ENCODE results near the gene BOLA1.

DNA sequence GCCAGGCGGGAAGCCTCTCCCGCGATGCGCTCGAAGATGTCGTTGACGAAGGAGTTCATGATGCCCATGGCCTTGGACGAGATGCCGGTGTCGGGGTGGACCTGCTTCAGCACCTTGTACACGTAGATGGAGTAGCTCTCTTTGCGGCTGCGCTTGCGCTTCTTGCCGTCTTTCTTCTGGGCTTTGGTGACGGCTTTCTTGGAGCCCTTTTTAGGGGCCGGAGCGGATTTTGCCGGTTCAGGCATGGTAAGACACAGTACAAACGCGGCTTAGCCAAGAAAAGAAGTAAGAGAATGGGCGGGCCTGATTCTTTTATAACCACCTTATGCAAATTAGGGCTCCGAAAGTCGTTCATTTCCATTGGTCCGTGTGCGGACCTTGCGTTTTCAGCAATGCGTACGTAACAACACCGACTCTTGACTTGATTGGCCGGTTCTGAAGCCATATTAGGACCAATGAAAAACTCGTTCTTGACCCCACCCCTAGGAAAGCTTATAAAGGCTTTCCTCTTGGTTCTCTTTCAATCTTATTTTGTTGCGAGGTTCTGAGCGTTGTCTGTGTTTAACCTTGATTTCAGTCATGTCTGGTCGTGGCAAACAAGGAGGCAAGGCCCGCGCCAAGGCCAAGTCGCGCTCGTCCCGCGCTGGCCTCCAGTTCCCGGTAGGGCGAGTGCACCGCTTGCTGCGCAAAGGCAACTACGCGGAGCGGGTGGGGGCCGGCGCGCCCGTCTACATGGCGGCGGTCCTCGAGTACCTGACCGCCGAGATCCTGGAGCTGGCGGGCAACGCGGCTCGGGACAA is 12.8 kb upstream of the BOLA1 start:
- TF ChIP-seq, protein P1, sequence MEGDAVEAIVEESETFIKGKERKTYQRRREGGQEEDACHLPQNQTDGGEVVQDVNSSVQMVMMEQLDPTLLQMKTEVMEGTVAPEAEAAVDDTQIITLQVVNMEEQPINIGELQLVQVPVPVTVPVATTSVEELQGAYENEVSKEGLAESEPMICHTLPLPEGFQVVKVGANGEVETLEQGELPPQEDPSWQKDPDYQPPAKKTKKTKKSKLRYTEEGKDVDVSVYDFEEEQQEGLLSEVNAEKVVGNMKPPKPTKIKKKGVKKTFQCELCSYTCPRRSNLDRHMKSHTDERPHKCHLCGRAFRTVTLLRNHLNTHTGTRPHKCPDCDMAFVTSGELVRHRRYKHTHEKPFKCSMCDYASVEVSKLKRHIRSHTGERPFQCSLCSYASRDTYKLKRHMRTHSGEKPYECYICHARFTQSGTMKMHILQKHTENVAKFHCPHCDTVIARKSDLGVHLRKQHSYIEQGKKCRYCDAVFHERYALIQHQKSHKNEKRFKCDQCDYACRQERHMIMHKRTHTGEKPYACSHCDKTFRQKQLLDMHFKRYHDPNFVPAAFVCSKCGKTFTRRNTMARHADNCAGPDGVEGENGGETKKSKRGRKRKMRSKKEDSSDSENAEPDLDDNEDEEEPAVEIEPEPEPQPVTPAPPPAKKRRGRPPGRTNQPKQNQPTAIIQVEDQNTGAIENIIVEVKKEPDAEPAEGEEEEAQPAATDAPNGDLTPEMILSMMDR (IDR thresholded peaks at IDR 0.05; ENCODE audit: low read depth, low read length, poor library complexity, severe bottlenecking) = no peak
- TF ChIP-seq EZH2phosphoT487 (IDR thresholded peaks at IDR 0.05; ENCODE audit: borderline replicate concordance, low read length) = no peak
